NCI-H2227 (cell line): ENCODE measurements around the gene SAMD10.
A peak's percentile ranks its signal among the peaks of the same experiment; 100 is the strongest.
"Not testable (repeated sequence)": the region's sequence is repeated elsewhere in the genome, so short reads cannot be mapped to it uniquely, and the experiment has no call there.

Experiments used
- DNase-seq: peaks from one replicate; lab custom pipeline; 2025; ENCODE audit not compliant: unreplicated experiment; lab: John Stamatoyannopoulos, UW

SAMD10 gene

DNA sequence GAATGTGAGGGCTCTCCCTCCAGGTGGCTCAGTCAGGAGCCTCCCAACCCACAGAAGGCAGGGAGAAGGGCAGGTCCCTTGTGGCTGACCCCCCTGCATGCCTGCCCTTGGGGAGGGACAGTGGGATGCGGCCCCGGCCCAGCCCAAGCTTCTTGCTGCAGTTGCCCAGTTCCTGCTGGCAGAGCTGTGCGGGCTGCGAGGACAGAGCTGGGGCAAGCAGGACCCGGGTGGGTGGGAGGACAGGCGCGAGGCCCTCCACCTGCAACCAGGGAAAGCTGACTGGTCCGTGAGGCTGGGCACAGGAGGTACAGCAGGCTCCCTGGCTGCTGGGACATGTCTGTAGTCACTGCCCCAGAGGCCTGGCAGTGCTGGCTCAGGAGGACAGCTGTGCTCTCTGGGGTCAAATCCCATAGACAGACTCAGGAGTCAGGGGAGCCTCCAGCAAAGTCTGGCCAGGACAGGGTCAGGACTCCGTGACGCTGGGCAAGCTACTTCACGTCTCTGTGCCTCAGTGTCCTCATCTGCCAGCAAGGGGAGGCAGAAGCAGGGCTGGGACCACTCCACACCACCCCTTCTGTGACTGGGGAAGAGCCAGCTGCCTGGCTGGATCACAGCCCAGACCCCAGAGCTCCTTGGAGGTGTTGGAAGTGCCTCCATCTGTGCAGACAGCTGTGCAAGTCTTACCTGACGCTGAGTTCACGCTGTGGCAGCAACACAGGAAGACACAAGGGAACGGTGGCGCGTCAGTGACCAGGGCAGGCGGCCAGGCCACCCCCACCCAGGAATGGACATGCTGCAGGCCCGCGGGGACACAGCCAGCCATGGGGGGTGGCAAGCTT is 36.3 kb downstream of the SAMD10 start:
- DNase-seq = no peak

DNA sequence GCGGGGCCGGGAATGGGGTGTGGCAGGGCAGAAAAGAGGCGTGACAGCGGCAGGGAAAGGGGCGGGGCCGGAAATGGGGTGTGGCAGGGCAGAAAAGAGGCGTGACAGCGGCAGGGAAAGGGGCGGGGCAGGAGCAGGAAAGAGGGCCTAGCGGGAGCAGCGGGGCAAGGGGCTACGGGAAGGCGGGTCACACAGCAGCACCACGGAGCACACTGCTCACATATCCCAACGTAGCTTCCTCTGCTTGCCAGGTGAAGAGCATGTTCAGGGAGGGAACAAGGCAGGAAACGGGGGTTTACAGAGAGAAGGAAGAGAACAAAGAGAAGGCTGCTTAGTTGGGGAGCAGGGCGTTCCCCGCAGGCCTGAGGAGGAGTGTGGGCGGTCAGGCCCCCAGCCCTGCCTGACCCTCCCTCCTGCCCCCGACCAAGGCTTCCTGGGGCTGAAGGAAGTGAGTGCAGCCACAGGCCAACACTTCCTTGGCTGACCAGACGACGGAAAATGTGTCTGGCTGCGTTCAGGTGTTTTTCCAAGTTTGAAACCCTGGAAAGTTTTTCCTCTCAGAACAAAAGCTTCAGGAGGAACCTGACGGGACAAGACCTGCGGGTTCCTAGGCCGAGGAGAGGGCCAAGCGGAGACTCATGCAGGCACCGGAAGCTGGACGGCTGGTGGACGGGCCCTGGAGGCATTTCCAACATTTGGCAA is 37.0 kb downstream of the SAMD10 start:
- no peak for DNase-seq

DNA sequence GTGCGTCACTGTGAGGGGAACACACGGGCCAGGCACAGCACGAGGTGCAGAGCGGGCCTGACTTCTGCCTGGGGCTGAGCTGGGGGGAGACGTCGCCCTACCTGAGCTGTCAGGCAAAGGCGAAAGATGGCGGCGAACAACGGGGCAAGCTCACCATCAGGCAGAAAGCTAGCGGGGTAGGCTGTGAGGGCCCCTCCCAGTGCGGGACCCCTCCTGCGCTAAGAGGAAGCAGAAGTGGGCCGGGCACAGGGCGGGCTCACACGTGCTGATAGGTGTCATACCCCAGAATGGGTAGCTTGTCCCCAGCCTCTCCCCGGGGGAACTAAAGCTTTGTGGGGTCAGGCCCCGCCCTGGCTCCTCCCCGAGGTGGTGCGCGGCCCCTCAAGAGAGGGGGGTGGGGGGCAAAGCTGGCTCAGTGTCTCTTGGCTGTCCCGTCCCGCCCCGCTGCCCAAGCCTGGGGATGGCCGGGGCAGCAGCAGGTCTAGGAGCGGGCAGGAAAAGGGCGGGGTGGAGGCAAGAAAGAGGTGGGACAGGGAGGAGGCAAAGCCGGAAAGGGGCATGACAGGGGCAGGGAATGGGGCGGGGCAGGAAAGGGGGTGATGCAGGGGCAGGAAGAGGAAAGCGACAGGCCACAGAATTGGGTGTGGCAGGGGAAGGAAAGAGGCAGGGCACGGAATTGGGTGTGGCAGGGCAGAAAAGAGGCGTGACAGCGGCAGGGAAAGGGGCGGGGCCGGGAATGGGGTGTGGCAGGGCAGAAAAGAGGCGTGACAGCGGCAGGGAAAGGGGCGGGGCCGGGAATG is 38.0 kb downstream of the SAMD10 start:
- DNase-seq = no peak

DNA sequence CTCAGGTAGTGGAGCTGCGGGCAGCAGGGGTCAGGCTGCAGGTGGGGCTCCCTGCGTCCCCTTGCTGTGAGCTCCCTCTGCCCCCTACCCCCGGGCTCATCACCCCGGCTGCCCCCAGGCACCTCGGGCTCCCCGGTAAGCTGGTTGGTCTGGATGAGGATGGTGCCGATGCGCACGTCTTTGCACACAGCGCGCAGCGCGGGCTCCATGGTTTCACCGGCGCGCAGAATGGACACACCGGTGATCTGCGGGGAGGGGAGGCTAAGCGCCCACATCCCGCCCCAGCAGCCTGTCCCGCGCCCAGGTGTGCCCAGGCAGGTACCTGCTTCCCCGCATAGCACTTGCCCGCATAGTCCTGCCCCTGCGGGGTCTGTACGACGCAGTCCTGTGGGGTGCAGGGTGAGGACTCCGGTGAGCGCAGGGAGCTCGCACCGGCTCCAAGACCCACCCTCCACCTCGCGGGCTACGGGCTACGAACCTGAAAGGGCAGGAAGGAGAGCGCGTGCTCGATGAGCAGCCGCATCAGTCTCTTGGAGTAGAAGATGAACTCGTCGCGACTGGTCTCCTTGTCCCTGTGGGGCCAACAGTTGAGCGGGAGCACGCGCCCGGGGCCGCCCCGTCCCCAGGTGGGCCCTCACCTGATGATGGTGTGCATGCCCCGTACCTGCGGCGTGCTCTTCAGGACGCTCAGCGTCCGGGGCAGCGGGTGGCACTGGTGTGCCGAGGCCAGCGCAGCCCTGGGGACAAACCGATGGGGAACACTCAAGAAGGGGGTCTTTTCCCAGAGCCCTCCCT is 38.8 kb downstream of the SAMD10 start:
- DNase-seq = no peak

DNA sequence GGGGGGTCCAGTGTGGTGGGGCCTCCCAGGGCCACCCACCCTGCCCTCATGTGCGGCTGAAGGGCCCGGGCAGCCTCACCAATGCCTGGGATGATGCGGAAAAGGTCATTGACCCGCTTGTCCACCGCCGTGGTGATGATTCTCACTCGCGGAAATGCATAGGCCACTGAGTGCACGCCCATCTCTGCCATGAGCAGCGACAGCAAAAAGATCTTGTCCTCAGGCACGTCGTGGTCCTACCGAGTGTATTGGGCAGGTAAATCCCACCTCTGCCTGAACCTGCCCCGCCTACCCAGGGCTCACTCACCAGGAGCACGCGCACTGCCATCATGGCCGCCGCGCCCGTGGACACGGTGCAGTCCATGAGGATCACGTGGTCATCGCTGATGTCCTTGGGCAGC is 39.4 kb downstream of the SAMD10 start:
- no peak for DNase-seq

DNA sequence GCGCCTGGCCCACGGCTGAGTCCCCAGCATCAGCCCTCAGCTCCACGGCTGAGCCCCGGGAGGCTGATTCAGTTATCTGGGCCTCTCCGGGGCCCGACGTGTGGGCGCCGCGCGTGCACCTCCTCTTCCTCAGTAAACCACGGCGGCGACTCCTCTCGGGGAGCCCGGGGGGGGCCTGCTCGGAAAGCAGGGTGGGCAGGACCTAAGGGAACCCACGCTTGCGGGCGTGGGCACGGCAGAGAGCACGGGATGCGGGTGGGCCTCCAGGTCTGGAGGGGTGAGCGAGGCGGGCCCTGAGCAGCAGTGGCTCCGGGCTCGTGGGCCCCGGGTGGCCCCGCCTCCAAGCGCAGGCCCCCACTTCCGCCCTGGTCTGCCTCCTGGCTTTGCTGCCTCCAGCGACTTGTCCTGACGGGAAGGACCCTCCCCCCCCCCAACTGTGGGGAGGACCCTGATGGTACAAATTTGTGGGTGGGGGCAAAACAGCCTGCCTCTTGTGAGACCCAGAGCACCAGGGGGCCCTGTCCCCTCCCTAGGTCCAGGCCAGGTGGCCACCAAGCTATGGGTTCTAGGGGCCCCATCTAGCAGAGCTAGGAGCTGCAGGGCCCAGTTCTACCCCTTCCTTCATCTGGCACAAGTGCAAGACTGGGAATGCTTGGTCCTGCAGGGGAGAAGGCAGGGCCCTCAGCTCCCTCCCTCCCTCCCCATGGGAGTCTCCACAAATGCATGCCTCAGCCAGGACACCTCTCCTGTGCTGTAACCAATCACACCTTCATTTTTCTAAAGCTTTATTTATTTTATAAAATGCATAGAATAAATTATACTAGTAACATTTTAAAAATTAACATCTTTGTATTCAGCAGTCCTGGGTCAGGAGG is 40.1 kb downstream of the SAMD10 start:
- DNase-seq = no peak

DNA sequence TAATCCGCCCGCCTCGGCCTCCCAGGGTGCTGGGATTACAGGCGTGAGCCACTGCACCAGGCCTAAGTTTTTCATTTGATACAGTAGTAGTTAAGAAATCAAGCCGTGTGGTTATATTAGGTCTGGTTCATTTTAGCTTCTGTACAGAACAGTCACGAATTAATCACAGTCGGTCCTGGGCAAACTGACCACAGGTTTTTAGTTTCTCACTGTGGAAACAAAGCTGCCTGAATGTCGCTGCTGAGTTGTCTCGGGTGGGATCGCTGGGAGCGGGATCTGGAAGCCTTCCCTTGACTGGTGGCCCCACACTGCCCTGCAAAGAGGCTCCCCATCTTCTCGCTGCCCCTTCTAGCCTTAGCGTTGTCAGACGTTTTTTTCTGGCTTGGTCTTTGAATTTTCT is 41.8 kb downstream of the SAMD10 start:
- DNase-seq = no peak

DNA sequence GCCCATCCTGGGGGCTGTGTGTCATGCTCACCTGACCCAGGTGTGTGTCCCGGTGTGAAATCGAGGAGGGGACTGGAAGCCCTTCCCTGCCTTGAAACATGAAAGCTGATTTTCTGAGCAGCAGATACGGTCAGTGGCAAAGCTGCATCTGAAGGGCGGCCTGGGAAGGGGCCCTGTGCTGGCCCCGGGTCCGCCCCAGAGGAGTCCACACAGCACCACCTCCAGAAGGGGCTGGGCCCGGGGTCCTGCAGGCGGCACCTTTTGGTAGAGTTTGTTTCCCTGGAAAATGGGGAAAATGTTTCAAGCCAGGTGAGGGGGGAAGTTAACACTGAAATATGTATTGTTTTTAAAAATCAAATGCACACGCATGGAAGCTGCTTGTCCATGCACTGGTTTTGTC is 44.0 kb downstream of the SAMD10 start:
- no peak for DNase-seq

DNA sequence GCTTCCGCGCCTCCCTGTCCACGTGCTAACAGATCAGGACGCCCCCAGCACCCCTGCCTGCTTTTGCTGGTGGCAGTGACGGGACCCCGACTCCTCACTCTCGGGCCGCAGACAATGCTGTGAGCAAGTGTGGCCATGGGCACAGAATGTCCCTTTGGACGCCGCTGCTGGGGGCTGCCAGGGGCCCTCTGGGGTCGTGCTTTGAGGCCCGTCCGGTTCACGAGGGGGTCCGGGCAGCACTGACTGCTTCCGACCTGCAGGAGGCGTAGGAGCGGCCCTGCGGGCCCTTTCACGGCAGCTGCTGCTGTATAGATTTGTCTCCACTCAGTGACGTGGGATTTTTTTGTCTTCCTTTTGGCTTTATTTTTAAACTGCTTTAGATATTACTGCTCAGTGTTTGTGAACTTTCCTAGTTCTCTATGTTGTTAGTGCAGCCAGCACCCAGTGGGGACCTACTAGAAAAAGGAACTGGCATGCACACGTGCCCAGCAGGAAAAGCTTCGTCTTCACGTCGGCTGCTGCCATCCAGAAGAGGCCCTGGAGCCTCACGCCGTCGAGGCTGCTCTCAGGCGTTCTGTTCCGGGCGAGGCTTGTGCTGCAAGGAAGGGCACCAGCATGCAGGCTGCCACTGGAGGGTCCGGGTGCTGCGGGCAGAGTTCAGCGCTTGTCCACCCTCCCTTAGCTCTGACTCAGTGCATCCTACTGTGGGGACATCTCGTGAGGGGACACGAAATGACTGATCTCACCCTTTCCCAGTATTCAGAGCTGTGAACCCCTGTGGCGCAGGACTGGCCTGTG is 45.0 kb downstream of the SAMD10 start:
- no peak for DNase-seq

DNA sequence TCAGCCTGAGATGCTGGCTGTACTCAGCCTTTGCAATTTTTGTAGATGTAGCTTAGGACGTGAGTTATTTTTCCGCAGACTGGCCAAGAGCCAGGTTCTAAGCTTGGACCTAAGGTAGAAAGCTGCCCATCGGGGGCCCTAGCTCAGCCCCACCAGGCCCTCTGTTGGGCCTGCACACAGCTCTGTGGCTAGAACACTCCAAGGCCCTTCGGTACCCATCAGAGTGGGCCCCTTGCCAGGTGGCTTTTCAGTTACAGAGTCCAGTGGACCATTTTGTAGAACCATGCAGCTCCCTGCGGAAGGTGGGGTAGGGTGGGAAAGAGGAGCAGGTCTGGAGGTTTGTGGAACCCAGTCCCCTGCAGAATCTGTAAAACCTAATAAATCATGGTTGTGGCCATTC is 45.8 kb downstream of the SAMD10 start:
- no peak for DNase-seq

DNA sequence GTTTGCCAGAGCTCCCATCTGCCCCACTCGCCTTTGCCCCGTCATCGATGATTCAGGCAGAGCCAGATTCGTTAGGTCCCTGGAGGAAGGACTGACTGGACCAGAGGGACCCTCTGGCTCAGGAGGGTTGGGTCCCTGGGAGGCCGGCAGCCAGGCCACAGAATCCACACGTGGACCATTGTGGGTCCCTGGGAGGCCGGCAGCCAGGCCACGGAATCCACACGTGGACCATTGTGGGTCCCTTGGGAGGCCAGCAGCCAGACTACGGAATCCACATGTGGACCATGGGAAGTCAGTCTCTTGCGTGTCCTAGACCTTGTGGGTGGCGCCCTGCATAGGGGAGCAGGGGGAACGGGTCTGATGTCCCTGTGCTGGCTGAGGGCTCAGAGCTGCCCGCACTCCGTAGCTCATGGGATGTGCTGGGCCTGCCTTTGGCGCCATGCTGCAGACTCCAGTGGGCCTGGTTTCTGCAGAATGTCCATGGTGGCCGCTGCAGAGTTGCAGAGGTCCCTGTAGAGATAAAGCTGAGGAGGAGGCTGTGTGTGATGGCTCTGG is 46.8 kb downstream of the SAMD10 start:
- DNase-seq = no peak

DNA sequence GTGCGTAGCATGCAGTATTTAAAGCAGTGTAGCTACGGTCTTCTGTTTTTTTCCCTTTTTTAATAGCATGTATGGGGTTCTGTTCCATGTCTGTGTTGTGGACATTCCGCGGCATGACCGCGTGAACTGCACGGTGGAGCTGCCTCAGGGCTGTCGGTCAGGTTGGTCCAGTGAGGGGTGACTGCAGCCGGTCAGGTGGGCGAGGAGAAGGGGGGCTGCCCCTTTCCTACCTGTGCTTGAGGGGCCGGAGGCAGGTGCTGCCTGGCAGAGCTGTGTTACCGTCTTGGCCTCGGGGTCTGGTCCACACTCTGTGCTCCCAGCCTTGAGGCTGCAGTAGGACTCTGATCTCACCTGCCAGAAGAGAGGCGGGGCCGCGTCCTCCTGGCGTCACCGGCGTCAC is 47.7 kb downstream of the SAMD10 start:
- no peak for DNase-seq

DNA sequence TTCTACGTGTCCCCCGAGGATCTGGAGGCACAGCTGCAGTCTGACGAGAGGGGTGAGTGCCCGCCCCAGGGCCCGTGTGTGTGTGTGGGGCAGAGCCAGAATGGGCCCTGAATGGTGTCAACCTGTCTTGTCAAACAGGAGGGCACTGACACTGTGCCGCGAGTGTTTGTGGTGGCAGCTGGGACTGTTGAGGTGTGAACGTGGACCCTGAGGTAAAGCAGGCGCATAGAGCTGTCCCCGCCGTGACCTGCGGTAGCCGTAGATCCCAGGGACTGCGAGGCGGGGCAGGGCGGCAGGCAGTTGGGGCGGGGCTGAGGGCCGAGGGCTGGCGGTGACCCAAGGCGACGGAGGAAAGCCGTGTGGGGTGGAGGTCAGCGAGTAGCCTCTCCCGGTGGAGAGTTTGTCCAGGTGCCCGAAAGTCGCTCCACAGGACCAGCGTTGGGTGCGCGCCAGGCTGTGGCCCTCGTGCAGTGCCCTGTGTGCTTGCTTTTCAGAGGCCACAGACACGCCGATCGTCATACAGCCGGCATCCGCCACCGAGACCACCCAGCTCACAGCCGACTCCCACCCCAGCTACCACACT is 48.4 kb downstream of the SAMD10 start:
- DNase-seq = no peak

DNA sequence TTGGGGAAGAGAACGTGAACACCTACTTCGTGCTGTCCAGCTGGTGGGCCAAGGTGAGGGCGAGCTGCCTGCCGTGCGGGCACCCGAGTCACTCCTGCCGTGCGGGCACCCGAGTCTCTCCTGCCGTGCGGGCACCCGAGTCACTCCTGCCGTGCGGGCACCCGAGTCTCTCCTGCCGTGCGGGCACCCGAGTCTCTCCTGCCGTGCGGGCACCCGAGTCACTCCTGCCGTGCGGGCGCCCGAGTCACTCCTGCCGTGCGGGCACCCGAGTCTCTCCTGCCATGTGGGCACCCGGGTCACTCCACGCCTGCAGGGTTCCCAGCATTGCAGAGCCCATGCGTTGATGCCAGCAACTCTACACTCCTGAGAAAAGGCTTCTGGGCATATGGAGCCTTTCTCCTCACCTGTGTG is 50.0 kb downstream of the SAMD10 start:
- not testable (repeated sequence) for DNase-seq

DNA sequence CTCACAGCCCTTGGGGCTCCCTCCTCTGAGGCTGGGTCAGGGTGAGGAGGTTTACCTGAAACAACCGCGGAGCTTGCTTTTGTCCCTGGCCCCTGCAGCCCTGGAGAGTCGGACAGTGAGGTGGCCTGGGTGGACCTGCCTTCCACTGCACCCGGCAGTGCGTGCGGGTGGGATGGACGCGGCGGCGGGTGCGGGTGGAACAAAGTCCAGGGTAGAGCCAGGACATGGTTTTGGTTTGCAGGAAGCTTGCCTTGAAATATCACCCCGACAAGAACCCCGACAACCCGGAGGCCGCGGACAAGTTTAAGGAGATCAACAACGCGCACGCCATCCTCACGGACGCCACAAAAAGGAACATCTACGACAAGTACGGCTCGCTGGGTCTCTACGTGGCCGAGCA is 50.4 kb downstream of the SAMD10 start:
- DNase-seq = no peak

DNA sequence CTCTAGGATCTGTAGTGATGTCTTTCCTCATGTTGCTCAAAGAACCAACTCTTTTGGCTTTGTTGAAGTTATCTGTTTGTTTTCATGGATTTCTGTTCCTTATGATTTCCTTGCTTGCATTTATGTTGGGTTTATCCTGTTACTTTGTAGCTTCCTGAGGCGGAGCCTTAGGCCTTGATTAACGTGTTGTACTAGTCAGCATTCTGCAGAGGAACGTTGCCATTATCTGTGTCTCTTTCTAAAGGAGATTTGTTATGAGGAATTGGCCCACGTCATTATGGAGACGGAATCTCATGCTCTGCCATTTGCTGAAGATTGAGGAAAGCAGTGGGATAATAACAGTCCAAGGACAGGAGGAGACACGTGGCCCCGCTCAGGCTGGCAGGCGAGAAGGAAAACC is 53.1 kb downstream of the SAMD10 start:
- peak; percentile 35 for DNase-seq

DNA sequence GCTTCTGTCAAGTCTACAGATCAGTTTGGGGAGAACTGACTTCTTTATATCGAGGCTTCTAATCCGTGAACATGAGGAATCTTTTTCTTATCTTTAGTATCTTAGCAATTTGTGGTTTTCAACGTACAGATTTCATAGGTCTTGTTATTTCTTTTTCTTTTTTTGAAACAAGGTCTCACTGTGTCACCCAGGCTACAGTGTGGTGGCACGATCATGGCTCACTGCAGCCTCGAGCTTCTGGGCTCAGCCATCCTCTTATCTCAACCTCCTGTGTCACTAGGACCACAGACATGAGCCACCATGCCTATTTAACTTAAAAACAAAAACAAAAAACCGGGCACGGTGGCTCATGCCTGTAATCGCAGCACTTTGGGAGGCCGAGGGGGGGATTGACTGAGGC is 55.2 kb downstream of the SAMD10 start:
- no peak for DNase-seq
